GM12891 (cell line): ENCODE results near the gene LYPD1.

ENCODE experiments used
- POLR2A ChIP-seq: IDR thresholded peaks from 2 replicates; pipeline ENCODE4 v1.6.1; 2011; ENCODE audit warnings: low read depth, low read length, control low read depth
- POLR2AphosphoS5 ChIP-seq: IDR thresholded peaks from 2 replicates; pipeline ENCODE4 v1.6.1; 2011; ENCODE audit warnings: low read depth, low read length, control low read depth
- TAF1 ChIP-seq: IDR thresholded peaks from 2 replicates; pipeline ENCODE4 v1.6.1; 2011; ENCODE audit warnings: low read depth, low read length, control low read depth

DNA sequence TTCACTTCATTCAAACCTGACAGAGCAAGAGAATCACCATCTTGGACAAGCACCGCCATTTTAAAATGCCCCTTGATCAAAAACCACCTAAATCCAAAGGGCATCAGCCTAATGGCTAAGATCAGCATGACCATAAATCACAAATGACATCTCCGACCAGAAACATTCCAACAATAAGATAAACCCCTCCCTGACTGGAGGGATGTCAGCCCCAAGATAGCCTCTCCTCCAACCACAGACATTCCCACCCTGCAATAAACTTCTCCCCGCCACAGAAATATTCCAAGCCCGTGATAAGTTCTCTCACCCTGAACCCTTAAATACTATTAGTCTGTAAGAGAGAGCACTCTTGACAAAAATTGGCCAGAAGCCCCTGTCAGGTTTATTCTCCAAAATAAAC is 21.6 kb upstream of the LYPD1 start:
- TF ChIP-seq POLR2AphosphoS5 (no peak), POLR2A (no peak), TAF1 (no peak)
